Activated CD8-positive, alpha-beta memory T cell treated with anti-CD3 and anti-CD28 coated beads for 1 hour (primary cell): ENCODE measurements around the gene LACTB.
A peak's percentile ranks its signal among the peaks of the same experiment; 100 is the strongest.

ENCODE experiments used
- DNase-seq, 2 donors: peaks; one replicate each; pipeline ENCODE4 v3.0.0-alpha.2; 2020; ENCODE audit warnings: low read depth in 1 of 2; ENCODE audit errors: extremely low read depth in 1 of 2

The LACTB gene, protein sequence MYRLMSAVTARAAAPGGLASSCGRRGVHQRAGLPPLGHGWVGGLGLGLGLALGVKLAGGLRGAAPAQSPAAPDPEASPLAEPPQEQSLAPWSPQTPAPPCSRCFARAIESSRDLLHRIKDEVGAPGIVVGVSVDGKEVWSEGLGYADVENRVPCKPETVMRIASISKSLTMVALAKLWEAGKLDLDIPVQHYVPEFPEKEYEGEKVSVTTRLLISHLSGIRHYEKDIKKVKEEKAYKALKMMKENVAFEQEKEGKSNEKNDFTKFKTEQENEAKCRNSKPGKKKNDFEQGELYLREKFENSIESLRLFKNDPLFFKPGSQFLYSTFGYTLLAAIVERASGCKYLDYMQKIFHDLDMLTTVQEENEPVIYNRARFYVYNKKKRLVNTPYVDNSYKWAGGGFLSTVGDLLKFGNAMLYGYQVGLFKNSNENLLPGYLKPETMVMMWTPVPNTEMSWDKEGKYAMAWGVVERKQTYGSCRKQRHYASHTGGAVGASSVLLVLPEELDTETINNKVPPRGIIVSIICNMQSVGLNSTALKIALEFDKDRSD

DNA sequence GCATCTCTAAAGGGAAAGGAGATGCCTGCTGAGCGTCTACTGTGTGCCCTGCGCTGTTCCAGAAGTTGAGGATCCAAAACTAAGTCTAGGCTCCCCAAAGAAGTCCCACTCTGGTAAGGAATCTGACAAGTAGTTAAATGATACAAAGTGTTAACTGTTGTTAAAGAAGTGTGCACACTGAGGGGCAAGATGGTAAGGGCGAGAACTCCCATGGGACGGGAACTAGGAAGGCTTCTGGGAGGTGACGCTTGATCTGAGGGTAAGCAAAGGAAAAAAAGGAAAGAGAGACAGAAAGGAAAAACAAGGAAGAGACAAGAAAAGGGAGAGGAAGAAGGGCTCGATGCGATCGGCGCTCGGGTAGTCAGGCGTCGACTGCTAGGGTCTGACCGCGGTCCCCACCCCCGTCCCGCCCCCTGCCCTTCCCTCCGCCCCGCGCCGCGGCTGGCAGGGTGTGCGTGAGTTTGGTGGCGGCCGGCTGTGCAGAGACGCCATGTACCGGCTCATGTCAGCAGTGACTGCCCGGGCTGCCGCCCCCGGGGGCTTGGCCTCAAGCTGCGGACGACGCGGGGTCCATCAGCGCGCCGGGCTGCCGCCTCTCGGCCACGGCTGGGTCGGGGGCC is at the start of gene LACTB:
Gene LACTB (plus strand): TSS at position 480 of the 620 bp plus-strand sequence. CDS start 11 bp downstream, at position 491.
- peak; percentile 45 to 64 for DNase-seq

DNA sequence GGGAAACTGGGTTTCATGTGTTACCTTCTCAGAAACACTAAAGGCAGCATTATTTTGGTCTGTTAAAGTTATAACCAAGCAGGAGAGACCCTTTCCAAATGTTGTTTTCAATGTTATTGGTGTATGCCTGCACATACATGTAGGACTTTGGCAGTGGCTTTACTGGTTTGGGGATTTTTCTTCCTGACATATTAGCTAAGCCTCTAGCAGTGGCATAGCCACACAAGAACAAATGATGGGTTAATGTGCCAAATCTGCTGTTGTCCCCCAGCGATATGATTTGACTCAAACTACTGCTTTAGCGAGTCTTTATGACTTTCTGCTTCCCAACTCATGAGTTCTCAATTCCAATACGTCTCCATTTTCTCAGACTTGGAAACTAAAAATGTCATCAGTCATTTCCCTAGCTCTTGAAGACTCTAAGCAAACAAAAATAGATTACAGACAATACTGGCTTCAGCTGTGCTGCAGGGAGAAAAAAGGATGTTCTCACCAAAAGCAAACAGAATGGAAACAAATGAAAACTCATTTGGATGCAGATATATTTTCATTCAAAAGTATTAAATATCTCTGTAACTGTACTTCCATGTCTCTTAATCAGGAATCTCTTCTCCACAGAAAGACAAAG is 49.5 kb upstream of the LACTB start:
- DNase-seq = no peak

DNA sequence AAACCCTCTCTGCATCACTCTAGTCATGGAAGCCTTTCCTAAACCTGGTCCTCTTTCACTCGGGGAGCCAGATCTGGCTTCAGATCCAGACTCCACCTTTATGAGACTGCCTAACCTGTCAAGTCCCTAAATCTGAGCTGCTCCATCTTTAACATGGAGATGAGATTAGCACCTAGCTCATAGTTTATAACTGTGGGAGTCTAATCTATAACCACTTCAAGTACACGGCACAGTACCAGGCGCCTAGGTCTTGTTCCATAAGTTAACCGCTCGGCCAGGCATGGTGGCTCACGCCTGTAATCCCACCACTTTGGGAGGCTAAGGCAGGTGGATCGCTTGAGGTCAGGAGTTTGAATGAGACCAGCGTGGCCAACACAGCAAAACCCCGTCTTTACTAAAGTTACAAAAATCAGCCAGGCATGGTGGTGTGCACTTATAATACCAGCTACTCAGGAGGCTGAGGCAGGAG is 48.8 kb upstream of the LACTB start:
- DNase-seq = no peak

DNA sequence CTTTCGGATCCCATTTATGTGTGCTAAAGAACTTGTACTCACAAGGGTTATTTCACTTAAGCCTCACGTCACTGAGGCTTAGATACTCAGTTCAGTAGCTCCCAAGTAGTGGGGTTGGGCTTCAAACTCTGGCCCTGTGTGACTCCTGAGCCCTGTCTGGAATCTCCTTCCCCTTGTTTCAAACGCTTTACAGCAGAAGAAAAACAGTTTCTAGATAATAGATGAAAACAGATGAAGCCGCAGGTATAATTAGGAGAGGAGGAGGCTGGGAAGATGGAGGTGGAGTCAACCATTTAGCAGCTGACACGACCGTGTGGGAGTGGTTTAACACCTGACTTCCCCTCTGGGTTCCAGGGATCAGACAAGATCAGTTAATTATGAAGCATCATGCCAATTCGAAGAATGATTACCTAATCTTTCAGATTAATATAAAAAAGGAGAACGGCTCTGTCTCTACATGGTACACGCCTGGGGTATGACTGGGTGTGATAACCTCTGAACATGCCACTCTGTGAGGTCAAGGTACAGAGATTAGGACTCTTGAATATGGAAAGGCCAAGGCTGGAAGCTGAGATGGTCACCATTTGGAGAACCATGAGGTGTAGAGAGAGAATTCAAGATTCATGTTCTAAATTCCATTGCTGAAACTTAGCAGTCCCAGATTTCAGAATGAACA is 48.0 kb upstream of the LACTB start:
- DNase-seq = no peak

DNA sequence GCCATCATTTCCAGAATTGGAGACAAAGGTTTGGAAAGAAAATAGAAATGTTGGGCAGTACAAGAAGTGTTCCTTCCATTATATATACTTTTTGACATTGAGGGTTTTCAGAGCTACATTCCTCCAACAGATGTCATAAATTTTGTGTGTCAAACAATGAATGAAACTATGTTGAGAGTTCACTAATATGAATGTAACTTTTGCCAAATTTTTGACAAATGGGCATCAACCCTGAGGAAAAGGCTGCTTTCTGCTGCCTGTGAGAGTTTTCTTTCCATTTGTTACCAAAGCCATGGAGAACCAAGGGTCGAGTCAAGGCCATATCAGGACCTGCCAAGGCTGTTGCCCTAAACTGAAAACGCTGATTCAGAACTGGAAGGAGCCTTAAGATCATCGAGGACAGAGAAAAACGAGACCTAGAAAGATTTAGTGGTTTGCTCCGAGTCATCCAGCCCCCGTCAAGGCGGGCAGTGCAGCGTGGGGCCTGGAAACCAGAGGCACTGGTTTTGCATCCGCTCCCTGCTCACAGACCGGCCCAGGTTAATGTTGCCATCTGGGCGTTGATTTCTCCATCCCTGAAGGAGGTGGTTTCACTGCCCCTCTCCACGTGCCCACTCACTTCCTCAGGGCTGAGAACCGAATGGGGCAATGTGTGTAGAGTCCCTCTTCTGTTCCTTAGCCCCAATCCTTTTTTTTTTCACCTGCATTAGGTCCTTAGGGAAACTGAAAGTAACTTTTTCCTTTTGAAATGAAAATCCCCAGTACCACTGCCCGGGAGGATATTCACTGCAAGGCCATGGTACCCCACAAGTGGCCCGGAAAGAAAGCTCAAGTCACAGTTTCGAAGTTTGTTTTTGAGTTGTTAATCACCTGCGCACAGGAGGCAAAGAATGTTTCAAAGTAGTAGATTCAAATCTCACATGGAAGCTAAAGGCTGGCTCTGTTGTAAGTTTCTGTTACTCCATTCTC is 46.4 kb upstream of the LACTB start:
- DNase-seq = no peak

DNA sequence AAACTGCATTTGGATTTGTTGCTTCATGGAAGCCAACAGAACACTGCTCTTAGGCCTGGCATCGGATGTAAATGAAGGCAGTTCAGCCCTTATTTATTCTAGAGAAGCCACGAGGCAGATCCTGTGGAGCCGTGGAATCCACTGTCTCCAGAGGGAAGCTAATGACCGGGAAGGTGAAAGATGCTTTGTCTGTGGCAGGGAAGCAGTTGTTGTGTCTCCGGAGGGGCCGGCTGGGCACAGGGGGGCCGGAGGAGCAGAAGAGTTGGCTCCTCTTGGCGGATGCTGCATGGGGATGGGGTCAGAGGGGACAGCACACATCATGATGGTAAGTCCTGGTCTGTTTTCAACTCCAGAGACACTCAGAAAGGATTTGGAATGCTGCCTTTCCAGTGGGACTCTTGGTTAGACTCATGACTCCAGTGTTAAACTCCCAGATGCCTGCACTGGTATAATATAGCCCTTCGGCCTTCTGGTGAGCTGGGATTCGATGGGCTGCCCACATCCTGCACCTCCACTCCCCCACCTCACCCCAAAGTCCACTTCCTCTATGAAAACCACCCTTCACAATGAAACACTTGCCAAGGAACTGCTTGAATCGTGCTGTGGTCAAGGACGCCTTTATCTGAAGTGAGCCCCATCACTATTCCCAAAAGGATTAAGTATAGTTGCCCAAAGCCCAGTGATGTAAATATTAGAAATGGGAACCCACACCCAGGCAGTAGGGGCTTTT is 45.5 kb upstream of the LACTB start:
- no peak for DNase-seq

DNA sequence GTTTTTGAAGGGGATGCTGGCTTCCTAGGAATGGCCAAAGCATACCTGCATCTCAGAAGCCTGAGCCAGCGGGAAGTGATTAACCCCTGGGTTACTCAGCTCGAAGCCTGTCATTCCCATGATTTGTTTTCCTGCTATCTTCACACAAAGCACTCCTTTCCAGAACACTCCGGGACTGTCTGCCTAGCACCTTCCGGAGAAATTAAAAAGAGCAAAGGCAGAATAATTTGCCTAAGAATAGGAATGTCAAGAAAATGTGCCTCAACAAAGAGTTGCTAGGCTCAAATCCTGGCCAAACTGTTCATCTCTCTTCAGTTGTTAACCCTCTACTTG is 45.0 kb upstream of the LACTB start:
- DNase-seq = no peak

DNA sequence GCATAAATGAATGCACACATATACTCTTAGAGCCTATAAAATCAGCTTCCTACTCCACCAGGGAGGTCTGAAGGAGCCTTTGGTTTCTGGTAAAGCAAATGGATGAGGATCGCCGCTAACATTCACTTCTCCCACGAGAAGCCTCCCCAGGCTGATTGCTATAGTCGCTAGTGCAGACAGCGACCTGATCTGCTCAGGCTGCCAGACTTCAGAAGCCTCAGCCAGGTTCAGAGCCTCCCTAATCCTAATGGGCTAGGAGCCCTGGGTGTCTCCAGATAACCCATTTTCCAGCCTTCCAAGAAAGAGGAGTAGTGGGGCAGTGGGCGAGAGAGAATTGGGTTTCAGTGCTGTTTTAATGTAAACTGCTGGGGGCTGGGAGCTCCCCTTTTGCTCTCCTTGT is 43.7 kb upstream of the LACTB start:
- no peak for DNase-seq

DNA sequence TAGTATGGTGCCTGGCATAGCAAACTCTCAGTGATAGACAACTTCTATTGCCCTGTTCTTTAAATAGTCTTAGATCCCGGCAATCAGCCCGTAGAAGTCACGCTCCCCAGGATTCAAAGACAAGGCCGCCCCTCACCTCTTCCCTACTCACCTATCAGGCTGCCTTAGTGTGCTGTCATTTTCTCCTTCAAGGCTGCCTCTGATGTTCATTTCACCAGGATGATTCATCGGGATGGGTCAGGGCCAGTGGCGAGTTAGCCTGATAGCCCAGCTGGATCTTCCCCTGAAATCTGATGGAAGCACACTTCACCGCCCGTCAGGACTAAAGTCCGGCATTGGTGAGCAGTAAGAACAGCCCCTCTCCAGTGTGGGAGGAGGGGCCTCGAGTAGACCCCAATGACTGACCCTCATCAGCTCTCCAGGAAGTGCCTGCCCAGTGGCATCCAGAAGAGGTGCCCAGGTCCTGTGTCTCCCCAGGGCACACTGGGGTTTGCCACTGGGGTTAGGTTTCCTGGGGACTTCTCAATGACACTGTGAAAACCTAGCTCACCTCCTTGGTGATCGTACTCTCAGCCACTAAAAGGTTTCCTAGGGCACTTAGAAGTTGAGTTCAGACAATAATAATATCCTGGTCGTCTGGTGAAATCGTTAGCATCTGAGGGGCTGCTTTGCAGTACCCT is 41.6 kb upstream of the LACTB start:
- DNase-seq = no peak

DNA sequence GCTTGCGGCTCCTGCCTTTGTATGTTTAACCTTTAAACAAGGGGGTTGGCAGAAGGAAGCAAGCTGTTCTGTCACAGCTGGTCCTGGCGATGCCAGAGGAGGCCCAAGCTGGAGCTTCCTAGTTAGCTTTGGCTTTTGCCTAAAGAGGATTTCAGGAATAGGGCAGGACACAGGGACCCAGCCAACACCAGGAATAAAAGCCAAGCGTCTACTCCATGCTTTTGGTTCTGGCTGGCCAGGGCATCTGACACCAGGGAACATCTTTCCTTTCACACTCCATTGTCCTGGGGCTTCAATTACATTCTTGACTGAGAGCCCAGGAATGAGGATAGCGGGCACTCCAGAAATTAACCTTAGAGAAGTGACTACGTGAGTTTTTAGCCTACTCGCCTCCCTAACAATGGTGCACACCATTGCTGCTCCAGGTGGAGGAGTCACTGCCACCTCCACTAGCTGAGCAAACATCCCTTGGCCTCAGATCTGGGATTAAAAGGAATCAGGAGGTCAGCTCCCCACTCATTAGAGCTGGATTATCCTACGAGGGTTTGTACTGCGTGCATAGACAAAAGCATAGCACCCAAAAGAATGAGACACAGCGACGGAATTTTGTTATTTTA is 40.9 kb upstream of the LACTB start:
- DNase-seq = no peak

DNA sequence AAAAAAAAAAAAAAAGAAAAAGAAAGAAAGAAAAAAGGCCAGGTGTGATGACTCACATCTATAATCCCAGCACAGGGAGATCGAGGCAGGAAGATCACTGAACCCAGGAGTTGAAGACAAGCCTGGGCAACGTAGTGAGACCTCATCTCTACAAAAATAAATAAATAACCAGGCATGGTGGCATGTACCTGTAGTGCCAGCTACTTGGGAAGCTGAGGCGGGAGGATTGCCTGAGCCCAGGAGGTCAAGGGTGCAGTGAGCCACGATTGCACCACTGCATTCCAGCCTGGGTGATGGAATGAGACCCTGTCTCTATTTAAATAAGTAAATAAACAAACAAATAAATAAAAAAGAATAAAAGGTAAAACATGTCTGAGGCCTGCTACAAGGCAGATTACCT is 39.3 kb upstream of the LACTB start:
- DNase-seq = no peak

DNA sequence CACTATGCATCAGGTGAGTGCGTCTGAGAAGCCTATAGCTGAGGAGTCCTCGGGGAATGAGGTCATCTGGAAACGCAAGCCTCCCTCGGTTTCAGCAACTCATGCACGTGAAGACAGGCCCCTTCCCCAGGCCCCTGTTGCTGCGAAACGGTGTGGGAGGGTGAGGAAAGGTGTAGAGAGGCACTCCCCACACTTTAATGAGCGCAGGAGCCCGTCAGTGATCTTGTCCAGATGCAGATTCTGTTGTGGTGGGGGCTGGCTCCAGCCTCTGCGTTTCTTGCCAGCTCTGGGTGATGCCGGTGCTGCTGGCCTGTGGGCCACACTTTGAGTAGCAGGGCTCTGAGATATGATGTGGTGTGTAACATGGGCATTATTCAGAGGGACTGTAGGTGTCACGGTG is 38.6 kb upstream of the LACTB start:
- no peak for DNase-seq

DNA sequence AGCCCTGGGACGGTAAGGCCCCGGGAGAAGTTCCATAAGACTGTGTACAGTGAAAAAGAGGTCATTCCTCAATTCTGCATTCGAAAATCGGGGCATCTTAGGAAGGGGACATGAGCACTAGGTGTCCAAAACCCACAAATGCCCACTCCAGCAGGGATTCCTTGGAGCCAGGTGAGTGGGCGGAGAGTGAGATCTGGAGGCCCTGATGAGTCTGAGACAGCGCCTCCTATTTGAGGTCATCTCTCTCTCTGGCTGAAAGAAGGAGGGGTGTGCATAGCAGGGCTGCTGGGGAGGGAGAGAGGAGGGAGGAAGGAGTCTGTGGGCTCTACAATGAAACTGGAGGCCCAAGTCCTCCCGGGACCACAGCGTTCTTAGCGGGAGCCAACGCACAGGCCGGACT is 38.1 kb upstream of the LACTB start:
- no peak for DNase-seq

DNA sequence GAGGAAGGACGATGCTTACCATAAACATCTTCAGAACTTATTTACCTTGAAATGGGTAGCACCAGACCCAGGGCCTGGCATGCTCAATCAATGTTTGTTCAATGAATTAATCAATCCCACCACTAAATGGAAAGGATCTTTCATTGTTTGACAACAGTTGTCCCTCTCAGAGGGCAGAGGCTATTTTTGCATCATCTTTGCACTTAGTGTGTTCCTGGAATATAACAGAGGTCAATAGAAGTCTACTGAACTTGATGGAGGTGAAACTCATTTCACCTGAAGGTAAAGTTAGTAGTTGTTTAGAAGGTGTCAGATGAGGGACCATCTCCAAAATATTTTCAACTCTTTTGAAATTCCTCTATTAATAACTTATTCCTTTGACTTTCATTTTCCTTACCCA is 36.9 kb upstream of the LACTB start:
- DNase-seq = no peak

DNA sequence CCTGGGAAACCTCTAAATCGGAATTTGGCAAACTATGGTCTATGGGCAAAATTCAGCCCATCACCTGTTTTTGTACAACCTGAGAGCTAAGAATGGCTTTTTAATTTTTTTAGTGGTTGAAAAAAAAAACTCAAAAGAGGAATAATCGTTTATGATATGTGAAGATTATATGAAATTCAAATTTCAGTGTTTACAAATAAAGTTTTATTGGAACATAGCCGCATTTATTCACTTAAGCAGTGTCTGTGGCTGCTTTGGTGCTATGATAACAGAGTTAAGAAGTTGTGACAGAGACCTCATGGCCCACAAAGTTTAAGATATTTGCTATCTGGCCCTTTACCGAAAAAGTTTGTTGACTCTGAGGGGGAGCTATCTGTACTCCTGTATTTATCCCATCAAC is 36.4 kb upstream of the LACTB start:
- no peak for DNase-seq

DNA sequence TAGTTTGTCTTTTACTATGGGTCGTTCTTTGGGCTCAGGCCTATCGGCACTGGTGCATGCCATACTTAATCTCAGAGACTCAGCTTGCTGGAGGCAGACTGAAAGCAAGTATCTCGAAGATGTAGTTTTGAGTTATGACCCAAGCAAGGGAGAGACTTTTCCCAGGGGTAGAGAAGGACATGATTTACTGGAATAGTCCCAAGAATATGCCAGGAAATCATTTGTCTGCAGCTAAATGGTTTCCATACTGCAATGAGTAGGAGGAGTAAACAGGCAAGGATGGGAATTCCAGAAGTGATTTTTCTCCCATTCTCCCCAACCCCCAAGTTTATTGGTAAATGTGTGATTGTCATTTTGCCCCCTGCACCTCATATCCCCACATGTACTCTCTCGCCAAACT is 35.4 kb upstream of the LACTB start:
- no peak for DNase-seq

DNA sequence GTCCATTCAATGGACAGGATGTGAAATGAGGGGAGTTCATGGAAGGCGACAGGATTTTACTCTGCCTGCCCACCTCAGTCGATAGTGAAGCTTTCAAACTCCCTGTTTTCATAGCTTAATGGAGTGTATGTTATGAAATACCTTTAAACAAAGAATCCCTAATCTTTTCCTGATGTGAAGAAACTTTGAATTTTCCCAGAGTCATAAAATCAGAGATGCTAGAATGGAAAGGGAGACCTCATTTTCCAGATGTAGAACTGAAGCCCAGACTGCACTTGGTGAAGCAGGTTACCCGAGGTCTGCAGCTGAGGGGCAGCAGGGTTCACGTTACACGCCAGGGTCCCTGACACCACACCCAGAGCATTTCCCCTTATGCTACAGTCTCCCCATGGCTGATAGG is 34.7 kb upstream of the LACTB start:
- no peak for DNase-seq

DNA sequence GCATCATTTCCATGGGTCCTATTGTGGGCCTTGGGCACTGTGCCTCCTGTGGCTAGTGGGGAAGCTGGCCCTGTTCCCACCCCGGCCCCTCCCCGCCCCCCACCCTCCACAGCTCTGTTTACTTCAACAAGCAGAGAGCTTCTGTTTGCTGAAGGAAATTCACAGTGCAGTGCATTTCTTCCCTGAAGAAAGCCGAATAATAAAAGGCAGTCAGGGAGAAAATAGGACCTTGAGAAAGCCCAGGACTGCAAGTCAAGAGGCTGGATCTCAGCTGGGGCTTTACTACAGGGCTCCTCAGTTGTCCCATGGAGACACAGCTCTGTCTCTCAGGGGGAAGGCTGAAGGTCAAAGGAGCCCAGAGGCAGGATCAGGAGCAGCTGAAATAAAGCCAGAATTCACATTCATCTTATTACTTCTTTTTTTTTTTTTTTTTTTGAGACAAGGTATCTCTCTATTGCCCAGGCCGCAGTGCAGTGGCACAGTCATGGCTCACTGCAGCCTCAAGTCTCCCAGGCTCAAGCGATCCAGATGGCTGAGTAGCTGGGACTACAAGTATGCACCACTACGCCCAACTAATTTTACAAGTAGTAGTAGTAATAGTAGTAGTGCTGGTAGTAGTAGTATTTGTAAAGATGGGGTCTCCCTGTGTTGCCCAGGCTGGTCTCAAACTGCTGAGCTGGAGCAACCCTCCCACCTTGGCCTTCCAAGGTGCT is 33.0 kb upstream of the LACTB start:
- no peak for DNase-seq
